GM19193 (cell line): ENCODE measurements around the gene KIF16B.

Experiments used
- POLR2A ChIP-seq: IDR thresholded peaks from 4 replicates; pipeline ENCODE4 v1.6.1; 2011; ENCODE audit not compliant: insufficient read depth, insufficient read length; ENCODE audit errors: extremely low read depth

Gene KIF16B, protein sequence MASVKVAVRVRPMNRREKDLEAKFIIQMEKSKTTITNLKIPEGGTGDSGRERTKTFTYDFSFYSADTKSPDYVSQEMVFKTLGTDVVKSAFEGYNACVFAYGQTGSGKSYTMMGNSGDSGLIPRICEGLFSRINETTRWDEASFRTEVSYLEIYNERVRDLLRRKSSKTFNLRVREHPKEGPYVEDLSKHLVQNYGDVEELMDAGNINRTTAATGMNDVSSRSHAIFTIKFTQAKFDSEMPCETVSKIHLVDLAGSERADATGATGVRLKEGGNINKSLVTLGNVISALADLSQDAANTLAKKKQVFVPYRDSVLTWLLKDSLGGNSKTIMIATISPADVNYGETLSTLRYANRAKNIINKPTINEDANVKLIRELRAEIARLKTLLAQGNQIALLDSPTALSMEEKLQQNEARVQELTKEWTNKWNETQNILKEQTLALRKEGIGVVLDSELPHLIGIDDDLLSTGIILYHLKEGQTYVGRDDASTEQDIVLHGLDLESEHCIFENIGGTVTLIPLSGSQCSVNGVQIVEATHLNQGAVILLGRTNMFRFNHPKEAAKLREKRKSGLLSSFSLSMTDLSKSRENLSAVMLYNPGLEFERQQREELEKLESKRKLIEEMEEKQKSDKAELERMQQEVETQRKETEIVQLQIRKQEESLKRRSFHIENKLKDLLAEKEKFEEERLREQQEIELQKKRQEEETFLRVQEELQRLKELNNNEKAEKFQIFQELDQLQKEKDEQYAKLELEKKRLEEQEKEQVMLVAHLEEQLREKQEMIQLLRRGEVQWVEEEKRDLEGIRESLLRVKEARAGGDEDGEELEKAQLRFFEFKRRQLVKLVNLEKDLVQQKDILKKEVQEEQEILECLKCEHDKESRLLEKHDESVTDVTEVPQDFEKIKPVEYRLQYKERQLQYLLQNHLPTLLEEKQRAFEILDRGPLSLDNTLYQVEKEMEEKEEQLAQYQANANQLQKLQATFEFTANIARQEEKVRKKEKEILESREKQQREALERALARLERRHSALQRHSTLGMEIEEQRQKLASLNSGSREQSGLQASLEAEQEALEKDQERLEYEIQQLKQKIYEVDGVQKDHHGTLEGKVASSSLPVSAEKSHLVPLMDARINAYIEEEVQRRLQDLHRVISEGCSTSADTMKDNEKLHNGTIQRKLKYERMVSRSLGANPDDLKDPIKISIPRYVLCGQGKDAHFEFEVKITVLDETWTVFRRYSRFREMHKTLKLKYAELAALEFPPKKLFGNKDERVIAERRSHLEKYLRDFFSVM (N-terminal part only)

DNA sequence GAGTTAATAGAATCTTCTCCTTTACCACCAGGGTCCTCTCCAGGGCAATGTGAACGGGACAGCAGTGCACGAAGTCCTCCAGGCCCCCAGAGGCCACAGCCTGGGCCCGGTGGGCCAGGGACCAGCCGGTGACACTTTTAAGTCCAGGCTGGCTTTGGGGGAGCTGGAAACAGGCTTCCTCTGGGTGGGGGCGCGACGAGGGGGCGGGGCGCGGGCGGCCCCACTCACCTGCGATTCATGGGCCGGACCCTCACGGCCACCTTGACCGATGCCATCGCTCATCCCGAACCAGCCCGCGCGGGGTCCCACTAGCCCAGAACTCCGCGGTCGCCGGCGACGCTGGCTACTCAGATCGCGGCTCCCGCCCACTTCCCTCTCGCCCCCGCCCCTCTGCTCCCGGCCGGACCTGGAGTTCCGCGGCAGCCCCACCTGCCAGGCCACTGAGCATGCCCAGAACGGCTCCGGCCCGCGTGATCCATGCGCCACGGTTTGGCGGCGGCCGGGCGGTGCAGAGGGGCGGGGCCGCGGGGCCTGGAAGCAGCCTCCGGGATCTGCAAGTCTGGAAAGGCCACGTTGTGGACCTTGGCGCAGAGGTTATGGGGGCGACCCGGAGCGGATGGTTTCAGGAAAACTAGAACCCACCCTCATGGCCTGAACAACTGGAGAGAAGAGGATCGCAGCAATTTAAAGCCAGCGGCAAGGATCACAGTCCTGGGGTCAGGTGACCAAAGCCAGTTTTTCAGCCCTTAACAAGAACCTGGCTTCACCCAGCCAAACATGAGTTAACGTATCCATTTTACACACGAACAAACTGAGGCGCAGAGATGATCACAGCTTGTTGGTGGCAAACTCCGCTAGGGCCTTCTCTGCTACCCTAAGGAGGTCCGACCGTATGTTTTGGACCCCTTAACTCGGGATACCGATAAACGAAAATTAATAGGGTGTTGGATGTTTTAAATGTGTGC lies at the start of gene KIF16B:
Gene KIF16B, minus strand, starts transcription at position 448 of the 965 bp plus-strand sequence. Its CDS starts 173 bp downstream, at position 275.
- peak; percentile 41 for TF ChIP-seq POLR2A

DNA sequence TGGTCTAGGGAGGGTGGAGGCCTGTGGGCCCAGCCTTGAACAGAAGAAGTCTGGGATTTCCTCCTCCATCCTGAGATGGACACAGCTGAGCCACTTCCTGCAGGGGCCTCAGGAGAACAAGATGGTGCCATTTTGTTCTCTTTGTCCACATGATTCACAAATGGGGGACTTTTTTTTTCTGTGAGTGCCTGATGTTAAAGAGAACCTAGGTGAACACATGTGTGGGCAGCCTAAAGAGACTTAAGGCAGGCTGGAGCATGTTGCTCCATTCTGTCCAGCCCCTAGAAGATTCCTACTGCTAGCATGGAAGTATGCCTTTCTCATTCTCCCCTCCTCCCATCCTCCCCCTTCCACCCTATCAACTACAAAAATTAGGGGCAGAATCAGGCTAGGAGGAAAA lies 49.3 kb upstream of the KIF16B start:
- no peak for TF ChIP-seq POLR2A

DNA sequence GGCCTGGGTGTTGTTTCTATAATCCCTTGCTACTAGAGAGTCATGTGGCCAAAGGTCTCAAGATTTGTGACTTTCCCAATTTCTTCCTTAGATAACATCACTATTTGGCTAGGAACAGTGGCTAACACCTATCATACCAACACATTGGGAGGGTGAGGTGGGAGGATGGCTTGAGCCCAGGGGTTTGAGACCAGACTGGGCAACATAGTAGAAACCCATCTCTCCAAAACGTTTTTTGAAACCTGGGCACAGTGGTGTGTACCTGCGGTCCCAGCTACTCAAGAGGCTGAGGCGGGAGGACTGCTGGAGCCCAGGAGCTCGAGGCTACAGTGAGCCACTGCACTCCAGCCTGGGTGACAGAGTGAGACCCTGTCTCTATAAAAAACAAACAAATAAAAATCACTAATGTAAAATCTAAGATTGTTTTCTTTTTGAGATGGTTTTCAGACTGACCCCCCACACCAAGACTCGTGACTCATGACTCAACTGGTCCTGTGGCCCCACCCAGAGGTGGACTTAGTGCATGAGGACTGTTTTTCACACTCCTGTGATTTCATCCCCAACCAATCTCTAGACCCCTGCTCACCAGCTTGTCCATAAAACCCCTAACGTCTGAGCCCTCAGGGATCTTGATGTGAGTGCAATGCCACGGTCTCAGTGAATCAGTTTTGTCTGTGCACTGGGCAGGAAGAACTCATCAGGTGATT lies 48.3 kb upstream of the KIF16B start:
- TF ChIP-seq POLR2A: no peak

DNA sequence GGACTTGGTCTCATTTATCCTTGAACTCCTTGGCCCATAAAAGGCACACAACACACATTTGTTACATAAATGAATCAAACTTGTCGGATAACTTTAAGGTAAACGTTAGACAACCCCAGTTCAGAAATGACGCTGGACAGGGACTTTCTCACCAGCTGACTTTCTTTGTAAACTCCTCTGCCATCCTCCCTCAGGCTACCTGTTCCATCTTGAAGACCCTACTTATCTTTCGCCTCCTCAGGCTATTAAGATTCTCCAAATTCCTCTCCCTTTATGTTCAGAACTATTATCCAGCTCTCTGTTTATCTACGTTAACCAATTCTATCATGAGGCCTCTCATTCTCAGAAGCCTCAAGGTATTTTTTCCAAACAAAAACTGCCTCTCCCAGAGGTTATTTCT lies 47.7 kb upstream of the KIF16B start:
- no peak for TF ChIP-seq POLR2A

DNA sequence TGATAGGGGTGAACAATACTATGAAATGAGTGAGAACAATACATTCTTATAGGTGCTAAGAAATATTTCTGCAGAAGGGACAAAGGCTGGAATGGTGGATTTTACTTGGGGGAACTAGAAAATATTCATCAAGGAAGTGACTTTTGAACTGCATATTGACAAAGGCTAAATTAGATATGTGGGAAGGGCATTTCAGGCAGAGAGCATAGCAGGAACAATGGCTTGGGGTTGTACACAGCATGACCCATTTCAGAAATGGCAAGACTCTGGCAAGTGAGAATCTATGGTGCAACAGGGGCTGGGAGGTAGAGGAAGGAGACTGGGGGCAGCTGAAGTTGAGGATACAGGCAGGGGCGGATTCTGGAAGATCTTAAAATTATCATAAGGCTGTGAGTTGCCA lies 46.7 kb upstream of the KIF16B start:
- no peak for TF ChIP-seq POLR2A

DNA sequence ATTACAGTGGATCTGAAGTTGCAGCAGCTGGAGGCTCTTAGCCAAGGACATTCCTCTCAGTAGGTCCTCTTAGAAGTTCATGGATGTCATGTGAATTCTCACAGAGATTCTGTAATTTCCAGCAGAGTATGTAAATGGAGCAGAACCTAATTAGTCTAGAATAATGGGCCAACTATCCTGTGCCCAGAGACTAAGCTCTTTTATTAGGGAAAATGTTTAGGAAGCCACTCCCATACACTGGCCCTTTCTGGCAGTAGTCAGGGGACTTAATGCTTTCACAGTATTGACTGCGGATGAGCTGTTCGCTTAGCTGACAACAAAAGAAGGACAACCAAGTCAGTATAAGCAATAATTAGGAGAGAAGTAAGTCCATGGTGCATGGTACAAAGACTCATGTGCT lies 43.8 kb upstream of the KIF16B start:
- no peak for TF ChIP-seq POLR2A

DNA sequence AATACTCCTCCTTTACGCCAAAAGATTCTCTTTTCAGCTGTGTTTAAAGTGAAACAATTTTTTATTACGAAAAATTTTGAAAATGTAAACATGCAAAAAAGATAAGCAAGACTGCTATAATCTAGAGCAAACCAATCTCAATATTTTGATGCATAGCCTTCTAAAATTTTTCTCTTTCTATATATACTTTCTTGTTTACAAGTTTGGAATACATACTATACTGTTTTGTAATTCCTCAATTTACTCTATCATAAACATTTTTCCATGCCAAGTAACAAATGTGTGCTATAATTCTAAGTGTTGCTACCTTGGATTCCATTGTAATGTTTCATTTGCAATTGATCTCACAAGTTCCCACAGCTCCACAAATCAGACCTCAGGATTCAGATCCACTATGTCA lies 43.1 kb upstream of the KIF16B start:
- no peak for TF ChIP-seq POLR2A

DNA sequence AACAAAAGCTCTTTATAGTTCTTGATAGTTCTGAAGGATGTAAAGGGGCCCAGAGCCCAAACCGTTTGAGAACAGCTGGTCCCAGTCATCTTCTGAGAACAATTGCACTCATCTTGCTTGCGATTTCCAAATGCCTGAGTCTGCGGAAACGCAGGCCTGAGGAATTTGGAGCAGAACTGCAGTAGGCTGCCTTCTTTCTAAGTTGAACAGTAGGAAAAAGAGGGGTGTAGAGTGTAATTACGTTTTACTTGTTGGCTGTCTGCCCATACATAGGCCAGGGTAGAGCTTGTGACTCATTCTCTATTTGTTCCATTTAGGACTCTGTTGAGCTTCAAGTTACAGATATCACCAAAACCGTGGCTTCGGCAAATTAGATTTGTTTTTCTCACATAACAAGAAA lies 42.0 kb upstream of the KIF16B start:
- TF ChIP-seq POLR2A: no peak

DNA sequence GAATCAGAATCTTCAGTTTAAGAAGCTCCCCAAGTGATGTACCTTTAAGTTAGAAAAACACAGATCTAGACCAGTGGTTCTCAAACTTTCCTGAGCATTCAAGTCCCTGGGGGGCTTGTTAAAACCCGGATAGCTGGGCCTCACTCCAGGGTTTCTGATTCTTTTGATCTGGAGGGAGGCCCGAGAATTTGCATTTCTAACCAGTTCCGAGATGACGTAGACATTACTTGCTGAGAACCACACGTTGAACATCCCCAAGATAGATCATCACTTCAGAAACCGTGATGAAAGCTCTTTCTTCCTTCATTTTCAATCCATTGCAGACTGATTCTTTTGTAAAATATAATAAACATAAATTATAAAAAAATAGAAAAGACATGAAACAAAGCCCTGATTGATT lies 40.7 kb upstream of the KIF16B start:
- TF ChIP-seq POLR2A: no peak

DNA sequence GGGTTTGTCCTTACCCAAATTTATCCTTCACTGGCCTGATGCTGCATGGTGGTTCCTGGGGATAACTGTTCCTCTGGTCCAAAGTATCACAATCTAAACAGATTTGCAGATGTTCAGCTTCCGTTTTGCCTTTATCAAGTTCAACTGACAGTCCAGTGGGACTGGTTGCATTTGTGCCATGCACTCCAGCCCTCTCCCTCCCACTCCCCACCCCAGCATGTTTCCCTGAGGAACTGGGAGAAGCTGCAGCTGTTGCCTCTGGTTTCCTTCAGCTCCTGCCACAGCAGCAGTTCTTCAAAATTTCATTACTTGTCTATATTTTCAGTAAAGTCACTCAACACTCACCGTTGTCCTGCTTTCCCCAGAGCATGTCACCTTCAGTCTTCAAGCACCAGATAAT lies 39.5 kb upstream of the KIF16B start:
- TF ChIP-seq POLR2A: no peak

DNA sequence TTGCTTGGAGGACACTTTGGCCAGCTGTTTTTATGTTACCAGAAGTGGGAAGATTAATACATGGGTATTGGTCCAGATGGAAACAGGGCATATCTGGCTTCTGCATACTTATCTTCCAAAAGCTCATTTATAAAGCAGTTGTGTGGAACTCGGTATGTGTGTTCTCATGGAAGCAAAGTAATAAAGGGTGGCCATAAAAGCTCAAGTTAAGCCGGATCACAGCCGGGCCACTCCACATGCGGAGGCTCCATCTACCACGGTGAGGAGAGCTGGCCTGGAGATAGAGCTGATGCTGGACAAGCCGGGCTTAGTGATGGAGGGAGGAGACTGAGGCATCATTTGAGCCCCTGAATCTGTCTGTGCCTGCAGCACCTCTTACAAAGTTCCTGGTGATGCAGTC lies 38.6 kb upstream of the KIF16B start:
- TF ChIP-seq POLR2A: no peak

DNA sequence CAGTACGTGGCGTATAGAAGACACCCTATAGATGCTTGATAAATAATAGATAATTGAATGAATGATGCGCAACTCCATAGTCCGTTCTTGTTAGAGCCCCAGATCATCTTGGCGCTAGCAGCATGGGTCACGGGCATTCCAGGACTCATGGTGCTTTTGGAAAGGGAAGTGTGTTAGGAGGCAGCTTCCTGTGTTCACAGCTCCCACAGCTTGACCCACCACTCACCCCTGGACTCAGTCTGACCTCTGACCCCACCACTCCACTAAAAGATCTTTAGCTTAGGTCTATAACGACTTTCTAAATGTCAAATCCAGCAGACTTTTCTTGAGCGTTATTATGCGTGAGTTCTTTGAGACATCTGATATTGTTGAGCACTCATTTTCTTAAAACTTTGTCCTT lies 35.8 kb upstream of the KIF16B start:
- TF ChIP-seq POLR2A: no peak

DNA sequence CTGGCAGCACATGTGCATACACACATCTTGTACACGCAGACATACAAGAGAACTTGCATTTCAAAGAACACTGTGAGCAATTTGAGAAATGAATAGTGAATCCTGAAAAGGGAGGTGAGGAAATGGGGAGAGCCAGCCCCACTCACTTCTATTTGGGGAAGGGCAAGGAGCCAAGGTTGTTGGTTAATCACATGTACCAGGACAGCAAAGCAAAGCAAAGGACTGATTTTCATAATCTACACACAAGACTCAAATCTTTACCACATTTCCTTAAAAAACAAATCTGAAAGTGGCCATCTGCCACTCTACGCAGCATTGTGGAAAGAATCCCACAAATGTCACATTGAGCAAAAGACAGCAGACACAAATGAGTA lies 35.0 kb upstream of the KIF16B start:
- no peak for TF ChIP-seq POLR2A
